HUES48 (cell line): ENCODE measurements around the gene C12orf43.

Experiments
- H3K27ac ChIP-seq: one replicate; pipeline ENCODE4 v1.7.0; 2013; ENCODE audit warnings: low read depth, low read length, inconsistent platforms
- H3K27me3 ChIP-seq: 2 replicates; pipeline ENCODE4 v1.6.1; 2013; ENCODE audit warnings: mild to moderate bottlenecking, low read length; ENCODE audit not compliant: control insufficient read depth, insufficient read depth
- H3K36me3 ChIP-seq: 2 replicates; pipeline ENCODE4 v1.6.1; 2013; ENCODE audit warnings: low read length; ENCODE audit not compliant: control insufficient read depth, insufficient read depth
- H3K4me1 ChIP-seq: 2 replicates; pipeline ENCODE4 v1.6.1; 2013; ENCODE audit warnings: mild to moderate bottlenecking, low read length; ENCODE audit not compliant: control insufficient read depth, insufficient read depth
- H3K4me3 ChIP-seq: 2 replicates; pipeline ENCODE4 v1.5.1; 2013; ENCODE audit warnings: mild to moderate bottlenecking, low read depth, low read length
- H3K9ac ChIP-seq: 2 replicates; pipeline ENCODE4 v1.6.1; 2013; ENCODE audit warnings: mild to moderate bottlenecking, low read depth, low read length, moderate library complexity
- H3K9me3 ChIP-seq: 2 replicates; pipeline ENCODE4 v1.6.1; 2013; ENCODE audit warnings: low read length; ENCODE audit not compliant: control insufficient read depth, insufficient read depth

Gene C12orf43

GRCh38 chr12:120972870-120973543, 43.3 kb downstream of the C12orf43 start:
- no peaks in the 10 kb centered on the region for H3K9me3 ChIP-seq
- no peaks in the 10 kb centered on the region for H3K27me3 ChIP-seq
- no peaks in the 10 kb centered on the region for H3K36me3 ChIP-seq
- peak overlapping the region; percentile 59 for H3K27ac ChIP-seq
- no peak overlapping the region for H3K9ac ChIP-seq
- no peaks in the 10 kb centered on the region for H3K4me1 ChIP-seq
- H3K4me3 ChIP-seq = no peak overlapping the region

- Histone ChIP-seq H3K27me3 (no peaks in the 10 kb centered on the region), H3K36me3 (no peaks in the 10 kb centered on the region), H3K9ac (no peak overlapping the region), H3K4me1 (no peaks in the 10 kb centered on the region), H3K9me3 (no peaks in the 10 kb centered on the region), H3K4me3 (no peak overlapping the region), H3K27ac (no peak overlapping the region)
These were observed 44.7 kb downstream of the C12orf43 start for GRCh38 chr12:120971299-120972180.

GRCh38 chr12:120970310-120970709, 46.0 kb downstream of the C12orf43 start:
- Histone ChIP-seq H3K27ac (no peak overlapping the region), H3K4me3 (no peak overlapping the region), H3K27me3 (no peaks in the 10 kb centered on the region), H3K9ac (no peak overlapping the region), H3K9me3 (no peaks in the 10 kb centered on the region), H3K36me3 (no peaks in the 10 kb centered on the region), H3K4me1 (no peaks in the 10 kb centered on the region)

GRCh38 chr12:120965534-120966091, 50.7 kb downstream of the C12orf43 start:
- H3K9ac ChIP-seq = no peak overlapping the region
- no peak overlapping the region for H3K27ac ChIP-seq
- no peaks in the 10 kb centered on the region for H3K36me3 ChIP-seq
- no peak overlapping the region for H3K4me3 ChIP-seq
- no peaks in the 10 kb centered on the region for H3K4me1 ChIP-seq
- H3K9me3 ChIP-seq = no peaks in the 10 kb centered on the region
- H3K27me3 ChIP-seq = no peaks in the 10 kb centered on the region

- Histone ChIP-seq H3K36me3 (no peaks in the 10 kb centered on the region), H3K27ac (no peak overlapping the region), H3K9ac (no peak overlapping the region), H3K9me3 (no peaks in the 10 kb centered on the region), H3K4me3 (no peak overlapping the region), H3K27me3 (no peaks in the 10 kb centered on the region), H3K4me1 (no peaks in the 10 kb centered on the region)
These were observed 52.0 kb downstream of the C12orf43 start for GRCh38 chr12:120964298-120964697.

- Histone ChIP-seq H3K4me1 (no peaks in the 10 kb centered on the region), H3K9ac (no peak overlapping the region), H3K9me3 (no peaks in the 10 kb centered on the region), H3K36me3 (no peaks in the 10 kb centered on the region), H3K27ac (no peak overlapping the region), H3K27me3 (no peaks in the 10 kb centered on the region), H3K4me3 (no peak overlapping the region)
These were observed 53.7 kb downstream of the C12orf43 start for GRCh38 chr12:120962532-120963020.

- no peaks in the 10 kb centered on the region for H3K27me3 ChIP-seq
- no peak overlapping the region for H3K9ac ChIP-seq
- H3K4me3 ChIP-seq = no peak overlapping the region
- H3K36me3 ChIP-seq = no peaks in the 10 kb centered on the region
- H3K4me1 ChIP-seq = no peaks in the 10 kb centered on the region
- no peak overlapping the region for H3K27ac ChIP-seq
- no peaks in the 10 kb centered on the region for H3K9me3 ChIP-seq
These were observed 54.4 kb downstream of the C12orf43 start for GRCh38 chr12:120961604-120962531.

- Histone ChIP-seq H3K36me3 (no peaks in the 10 kb centered on the region), H3K27me3 (no peaks in the 10 kb centered on the region), H3K4me3 (no peak overlapping the region), H3K4me1 (no peaks in the 10 kb centered on the region), H3K9ac (no peak overlapping the region), H3K27ac (no peak overlapping the region), H3K9me3 (no peaks in the 10 kb centered on the region)
These were observed 55.6 kb downstream of the C12orf43 start for GRCh38 chr12:120960657-120961056.

GRCh38 chr12:120959111-120959878, 57.0 kb downstream of the C12orf43 start:
- Histone ChIP-seq H3K9ac (no peak overlapping the region), H3K27ac (no peak overlapping the region), H3K4me1 (no peaks in the 10 kb centered on the region)

More at GRCh38 chr12:120959111-120959878, 57.0 kb downstream of the C12orf43 start:
- Histone ChIP-seq H3K9me3 (no peaks in the 10 kb centered on the region), H3K36me3 (no peaks in the 10 kb centered on the region), H3K4me3 (no peak overlapping the region), H3K27me3 (no peaks in the 10 kb centered on the region)
